ENCODE data around the gene CLDN10. TPM values are rescaled to one million over a fixed set of nuclear protein-coding genes. Genes with fewer than 3 reads are reported as not detected.

Gene CLDN10
- total RNA-seq, 1 donor from 2014 or later = not detected

- H3K4me1 Mint-ChIP-seq (ENCODE audit: low read depth) = peaks cover 8% of the 10 kb centered on the region
- H3K27ac Mint-ChIP-seq (ENCODE audit: unreplicated experiment) = no peak overlapping the region
- peaks cover 60% of the 10 kb centered on the region for H3K27me3 Mint-ChIP-seq (ENCODE audit: low read depth)
- TF ChIP-seq CTCF (IDR thresholded peaks at IDR 0.05) = no peak
- no peak overlapping the region for H3K4me3 Mint-ChIP-seq (ENCODE audit: unreplicated experiment)
- DNase-seq (ENCODE audit: low spot score) = no peak
- H3K36me3 Mint-ChIP-seq (ENCODE audit: low read depth) = peaks cover 4% of the 10 kb centered on the region
- H3K9me3 Mint-ChIP-seq (ENCODE audit: low read depth) = peaks cover 5% of the 10 kb centered on the region
Observed at GRCh38 chr13:95552208-95552538, 347 bp upstream of the CLDN10 start.

GRCh38 chr13:95553581-95554385, 1.3 kb downstream of the CLDN10 start:
- Mint-ChIP-seq H3K27ac (ENCODE audit: unreplicated experiment) (no peak overlapping the region), H3K4me1 (ENCODE audit: low read depth) (peaks cover 8% of the 10 kb centered on the region), H3K4me3 (ENCODE audit: unreplicated experiment) (peak overlapping the region; percentile 50), H3K9me3 (ENCODE audit: low read depth) (peaks cover 5% of the 10 kb centered on the region), H3K27me3 (ENCODE audit: low read depth) (peaks cover 60% of the 10 kb centered on the region), H3K36me3 (ENCODE audit: low read depth) (peaks cover 4% of the 10 kb centered on the region)
- DNase-seq (ENCODE audit: low spot score) = no peak
- no peak for TF ChIP-seq CTCF (IDR thresholded peaks at IDR 0.05)

- TF ChIP-seq CTCF (IDR thresholded peaks at IDR 0.05) = no peak
- no peak overlapping the region for H3K4me3 Mint-ChIP-seq (ENCODE audit: unreplicated experiment)
- H3K27me3 Mint-ChIP-seq (ENCODE audit: low read depth) = peaks cover 45% of the 10 kb centered on the region
- H3K4me1 Mint-ChIP-seq (ENCODE audit: low read depth) = peaks cover 5% of the 10 kb centered on the region
- H3K36me3 Mint-ChIP-seq (ENCODE audit: low read depth) = peaks cover 2% of the 10 kb centered on the region
- no peak overlapping the region for H3K27ac Mint-ChIP-seq (ENCODE audit: unreplicated experiment)
- peaks cover 5% of the 10 kb centered on the region for H3K9me3 Mint-ChIP-seq (ENCODE audit: low read depth)
- DNase-seq (ENCODE audit: low spot score) = no peak
Observed at GRCh38 chr13:95557013-95557412, 4.5 kb downstream of the CLDN10 start.

GRCh38 chr13:95559100-95559499, 6.6 kb downstream of the CLDN10 start:
- Mint-ChIP-seq H3K27ac (ENCODE audit: unreplicated experiment) (no peak overlapping the region), H3K4me3 (ENCODE audit: unreplicated experiment) (no peak overlapping the region), H3K36me3 (ENCODE audit: low read depth) (peaks cover 2% of the 10 kb centered on the region), H3K9me3 (ENCODE audit: low read depth) (peaks cover 5% of the 10 kb centered on the region), H3K27me3 (ENCODE audit: low read depth) (peaks cover 37% of the 10 kb centered on the region), H3K4me1 (ENCODE audit: low read depth) (no peaks in the 10 kb centered on the region)
- no peak for TF ChIP-seq CTCF (IDR thresholded peaks at IDR 0.05)
- DNase-seq (ENCODE audit: low spot score) = no peak

- peaks cover 1% of the 10 kb centered on the region for H3K36me3 Mint-ChIP-seq (ENCODE audit: low read depth)
- H3K4me1 Mint-ChIP-seq (ENCODE audit: low read depth) = peaks cover 4% of the 10 kb centered on the region
- no peak for DNase-seq (ENCODE audit: low spot score)
- H3K27ac Mint-ChIP-seq (ENCODE audit: unreplicated experiment) = no peak overlapping the region
- no peak for TF ChIP-seq CTCF (IDR thresholded peaks at IDR 0.05)
- H3K4me3 Mint-ChIP-seq (ENCODE audit: unreplicated experiment) = no peak overlapping the region
- peaks cover 2% of the 10 kb centered on the region for H3K9me3 Mint-ChIP-seq (ENCODE audit: low read depth)
- H3K27me3 Mint-ChIP-seq (ENCODE audit: low read depth) = peaks cover 33% of the 10 kb centered on the region
Observed at GRCh38 chr13:95560387-95560786, 7.9 kb downstream of the CLDN10 start.
